ENCODE results near the gene CYP2J2.
"Not testable (repeated sequence)": the region's sequence is repeated elsewhere in the genome, so short reads cannot be mapped to it uniquely, and the experiment has no call there.

The CYP2J2 gene

GRCh38 chr1:59926381-59927123 is at the start of gene CYP2J2:
CYP2J2 (minus strand) TSS chr1:59926773; CDS start chr1:59926746, 27 bp downstream.
- DNase-seq = peak; percentile 32

DNA sequence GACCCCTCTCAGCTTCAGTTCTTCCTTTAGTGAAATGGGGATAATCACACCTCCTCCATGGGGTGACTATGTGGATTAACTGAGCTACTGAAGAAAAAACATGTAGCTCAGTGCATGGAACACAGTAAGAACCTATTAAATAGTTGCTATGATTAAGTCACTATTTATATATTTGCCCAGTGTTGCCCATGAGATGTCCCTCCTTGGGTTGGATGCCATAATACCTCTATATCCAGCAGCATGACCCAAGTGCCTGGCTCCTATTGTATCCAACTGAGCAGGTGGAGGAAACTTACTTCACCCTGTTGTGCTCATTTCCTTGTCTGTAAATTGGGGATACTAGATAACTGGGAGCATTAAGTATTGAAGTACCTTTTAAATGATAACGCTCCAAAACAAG is 47.1 kb upstream of the CYP2J2 start:
- no peak for DNase-seq

DNA sequence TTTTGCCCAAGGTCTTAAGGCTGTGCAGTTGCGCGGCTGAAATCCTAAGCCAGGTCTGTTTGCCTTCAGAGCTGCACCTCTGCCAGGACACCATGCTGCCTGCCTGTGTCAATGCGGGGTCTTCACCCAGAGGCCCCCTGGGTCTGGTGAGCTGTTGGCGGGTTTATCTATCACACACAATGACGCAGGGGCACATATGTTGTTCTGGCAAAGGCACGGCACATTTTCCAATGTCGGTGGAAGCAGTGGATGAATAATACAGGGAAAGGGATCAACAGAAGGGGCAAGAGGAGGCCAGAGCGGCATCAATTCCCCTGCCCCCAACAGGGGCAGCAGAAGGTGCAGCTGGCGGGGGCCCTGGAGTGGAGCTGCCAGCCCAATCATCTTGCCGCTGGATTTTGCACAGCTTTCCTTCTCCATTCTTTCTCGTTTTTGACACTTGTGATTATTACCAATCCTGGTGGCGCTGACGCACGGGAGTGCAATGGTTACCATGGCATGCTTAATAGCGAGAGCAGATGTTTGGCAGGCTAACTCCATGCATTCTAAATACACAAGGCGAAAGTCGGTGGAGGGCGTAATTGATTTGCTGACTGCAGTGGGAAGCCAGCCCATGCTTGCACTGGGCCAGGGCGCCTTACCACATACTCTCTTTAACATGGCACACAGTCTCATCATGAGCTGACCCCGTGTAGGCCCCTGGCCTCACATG is 45.8 kb upstream of the CYP2J2 start:
- DNase-seq = peak; percentile 54

DNA sequence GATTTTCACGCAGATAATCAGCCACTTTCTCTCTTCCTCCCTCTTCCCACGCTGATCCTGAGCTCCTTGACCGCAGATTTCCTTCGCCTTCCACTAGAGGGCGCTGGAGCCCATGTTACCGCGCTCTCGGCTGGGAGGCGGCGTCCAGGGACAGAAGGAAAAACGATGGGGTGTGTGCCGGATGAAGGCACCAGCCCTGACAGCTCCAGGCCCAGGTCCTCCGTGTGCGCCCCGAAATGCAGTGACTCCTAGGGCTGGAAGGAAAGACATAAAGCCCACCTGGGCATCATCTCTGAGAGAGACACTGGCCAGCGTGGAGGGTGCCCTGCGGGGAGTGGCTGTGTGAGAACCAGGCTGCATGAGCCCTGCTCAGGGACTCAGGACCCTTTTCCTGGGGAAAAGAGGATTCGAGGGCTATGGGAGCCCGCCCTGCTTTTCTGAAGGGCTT is 44.9 kb upstream of the CYP2J2 start:
- peak; percentile 65 for DNase-seq

- not testable (repeated sequence) for DNase-seq
Observed at GRCh38 chr1:59969542-59970175, 43.1 kb upstream of the CYP2J2 start.

DNA sequence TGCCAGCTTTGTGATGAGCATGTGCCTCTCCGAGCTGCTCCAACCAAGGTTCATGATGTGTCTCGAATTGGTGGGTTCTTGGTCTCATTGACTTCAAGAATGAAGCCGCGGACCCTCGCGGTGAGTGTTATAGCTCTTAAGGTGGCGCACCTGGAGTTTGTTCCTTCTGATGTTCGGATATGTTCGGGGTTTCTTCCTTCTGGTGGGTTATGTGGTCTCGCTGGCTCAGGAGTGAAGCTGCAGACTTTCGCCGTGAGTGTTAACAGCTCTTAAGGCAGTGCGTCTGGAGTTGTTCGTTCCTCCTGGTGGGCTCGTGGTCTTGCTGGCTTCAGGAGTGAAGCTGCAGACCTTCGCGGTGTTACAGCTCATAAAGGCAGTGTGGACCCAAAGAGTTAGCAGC is 42.2 kb upstream of the CYP2J2 start:
- not testable (repeated sequence) for DNase-seq

GRCh38 chr1:59967780-59968179 is 41.2 kb upstream of the CYP2J2 start:
- DNase-seq = no peak

- DNase-seq = peak; percentile 58
Observed at GRCh38 chr1:59967141-59967697, 40.6 kb upstream of the CYP2J2 start.

GRCh38 chr1:59952065-59952464 is 25.5 kb upstream of the CYP2J2 start:
- DNase-seq = peak; percentile 31

GRCh38 chr1:59949648-59950047 is 23.1 kb upstream of the CYP2J2 start:
- DNase-seq = no peak

- DNase-seq = no peak
Observed at GRCh38 chr1:59948990-59949389, 22.4 kb upstream of the CYP2J2 start.

GRCh38 chr1:59947047-59947938 is 20.7 kb upstream of the CYP2J2 start:
- peak; percentile 60 for DNase-seq

DNA sequence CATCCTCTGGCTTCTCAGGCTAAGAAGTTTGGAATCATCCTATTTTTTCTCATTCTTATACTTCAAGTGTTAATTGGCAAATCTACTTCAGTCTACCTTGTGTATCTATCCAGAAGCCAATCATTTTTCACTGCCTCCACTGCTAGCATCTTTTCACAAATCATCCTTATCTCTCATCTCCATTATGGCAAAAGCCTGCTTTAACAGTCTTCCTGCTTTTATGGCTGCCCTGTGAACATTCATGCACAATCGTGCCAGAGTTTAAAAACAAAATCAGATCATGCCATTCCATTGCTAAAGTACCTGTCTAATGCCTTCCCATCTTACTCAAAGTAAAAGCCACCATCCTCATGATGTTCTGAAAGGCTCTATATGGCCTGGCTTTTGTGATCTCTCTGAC is 19.2 kb upstream of the CYP2J2 start:
- no peak for DNase-seq

GRCh38 chr1:59939393-59939792 is 12.8 kb upstream of the CYP2J2 start:
- DNase-seq = no peak

GRCh38 chr1:59937636-59938210 is 11.2 kb upstream of the CYP2J2 start:
- DNase-seq = no peak

DNA sequence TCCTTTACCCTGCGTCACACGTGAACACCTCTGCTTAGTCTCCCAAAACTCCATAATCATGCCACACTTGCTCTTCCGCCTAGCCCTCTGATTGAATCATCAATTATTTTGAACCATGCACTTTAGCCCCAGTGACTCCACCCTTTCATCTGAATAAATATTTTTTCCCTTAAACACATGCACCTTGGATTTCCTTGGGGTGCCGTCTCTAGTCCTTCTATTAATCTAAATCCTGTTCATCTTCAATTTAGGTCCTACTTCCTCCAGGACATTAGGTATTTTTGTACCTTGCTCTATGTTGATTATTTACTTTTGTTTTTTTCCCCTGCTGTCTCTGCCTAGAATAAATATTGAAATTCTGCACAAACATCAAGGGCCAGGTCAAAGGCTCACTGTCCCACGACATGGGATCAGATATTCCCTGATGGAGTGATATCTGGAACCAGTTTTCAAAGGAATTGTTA is 9.8 kb upstream of the CYP2J2 start:
- DNase-seq = no peak

DNA sequence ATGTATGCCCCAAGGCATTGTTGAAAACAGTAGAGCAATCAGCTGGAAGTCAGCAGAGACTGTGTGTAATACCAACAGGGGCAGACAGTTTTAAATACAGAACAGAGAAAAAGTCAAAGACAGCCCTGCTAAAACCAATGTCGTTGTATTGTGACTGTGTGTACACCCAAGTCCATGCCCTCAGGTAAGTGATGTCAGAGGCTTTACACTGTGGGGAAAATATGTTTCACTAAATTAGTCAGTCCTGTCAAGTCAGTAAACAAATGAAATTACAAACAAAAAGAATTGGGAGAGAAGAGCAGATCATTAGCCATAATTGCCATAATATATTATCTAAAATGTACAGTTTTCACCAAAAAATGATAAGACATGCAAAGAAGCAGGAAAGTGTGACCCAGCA is 2.4 kb upstream of the CYP2J2 start:
- no peak for DNase-seq

DNA sequence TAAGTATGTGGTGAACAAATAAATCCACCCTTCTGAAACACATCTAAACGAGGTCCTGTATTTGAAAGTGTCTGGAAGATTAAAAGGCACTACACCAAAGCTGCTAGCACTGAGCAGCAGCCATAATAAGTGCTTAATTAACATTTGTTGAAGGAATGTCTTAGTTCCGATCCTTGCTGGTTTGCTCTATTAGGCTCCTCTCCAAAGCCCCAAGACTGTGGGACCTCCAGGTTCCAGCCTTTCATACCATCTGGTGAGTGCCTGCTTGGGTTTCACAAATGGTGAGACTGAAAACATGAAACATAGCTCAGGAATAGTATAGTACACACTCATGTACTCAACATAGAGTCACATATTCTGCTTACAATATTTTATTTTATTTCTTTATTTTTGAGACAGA is 640 bp upstream of the CYP2J2 start:
- DNase-seq = no peak

DNA sequence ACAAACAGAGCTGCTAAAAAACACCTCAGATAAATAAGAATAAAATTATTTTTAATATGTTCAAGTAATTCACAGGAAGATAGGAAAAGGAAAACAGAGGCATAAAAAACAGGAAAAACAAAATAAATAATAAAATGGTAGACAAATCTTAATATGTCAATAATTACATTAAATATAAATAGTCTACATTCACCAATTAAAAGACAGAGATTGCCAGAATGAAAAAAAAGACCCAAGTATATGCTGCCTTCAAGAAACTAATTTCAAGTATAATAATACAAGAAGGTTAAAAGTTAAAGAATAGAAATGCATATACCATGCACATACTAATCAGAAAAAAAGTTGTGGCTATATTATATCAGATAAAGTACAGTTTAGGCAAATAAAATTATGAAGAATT is 1.9 kb downstream of the CYP2J2 start:
- no peak for DNase-seq

DNA sequence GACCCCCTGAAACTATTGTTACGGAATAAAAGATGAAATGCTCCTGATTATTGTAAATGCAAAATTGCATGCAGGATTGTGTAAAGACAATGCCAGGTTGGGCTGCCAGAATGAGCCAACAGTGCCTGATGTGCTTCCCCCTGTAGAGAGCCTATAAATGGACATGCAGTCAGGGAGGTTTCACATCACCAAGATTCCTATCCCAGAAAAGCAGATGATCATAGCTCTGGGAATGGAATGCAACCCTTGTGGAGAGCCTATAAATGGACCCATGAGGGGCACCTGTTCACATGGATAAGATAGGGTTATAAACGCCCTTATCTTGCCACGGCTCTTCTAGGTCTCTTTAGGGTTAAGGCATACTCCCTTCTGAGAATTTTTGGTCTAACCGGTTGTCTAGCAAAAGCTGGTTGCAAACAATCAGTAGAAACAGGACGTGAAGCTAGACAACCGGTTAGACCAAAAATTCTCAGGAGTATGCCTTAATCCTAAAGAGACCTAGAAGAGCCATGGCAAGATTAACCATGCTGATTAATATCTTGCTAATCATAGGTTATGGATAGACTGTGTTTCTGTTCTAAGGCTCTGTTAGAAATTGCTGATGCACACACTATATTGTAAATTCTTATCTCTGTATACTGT is 5.2 kb downstream of the CYP2J2 start:
- not testable (repeated sequence) for DNase-seq

DNA sequence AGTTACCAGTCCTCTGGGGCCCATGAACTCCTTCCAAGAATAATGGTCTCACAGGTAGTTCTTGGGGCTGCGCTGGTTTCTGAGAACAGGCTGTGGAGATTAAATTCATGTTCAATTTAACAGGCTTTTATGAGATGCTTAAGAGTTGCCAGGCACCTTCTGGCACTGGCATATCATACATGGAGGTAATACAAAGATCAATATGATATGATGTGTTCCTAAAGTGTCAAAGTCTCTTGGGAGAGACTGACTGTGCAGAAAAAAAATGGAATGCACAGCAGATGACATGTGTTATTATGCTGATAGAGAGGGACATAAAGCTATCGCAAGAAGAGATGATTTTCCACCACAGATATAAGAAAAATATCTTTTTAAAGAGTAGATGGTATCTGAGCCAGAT is 6.8 kb downstream of the CYP2J2 start:
- no peak for DNase-seq

DNA sequence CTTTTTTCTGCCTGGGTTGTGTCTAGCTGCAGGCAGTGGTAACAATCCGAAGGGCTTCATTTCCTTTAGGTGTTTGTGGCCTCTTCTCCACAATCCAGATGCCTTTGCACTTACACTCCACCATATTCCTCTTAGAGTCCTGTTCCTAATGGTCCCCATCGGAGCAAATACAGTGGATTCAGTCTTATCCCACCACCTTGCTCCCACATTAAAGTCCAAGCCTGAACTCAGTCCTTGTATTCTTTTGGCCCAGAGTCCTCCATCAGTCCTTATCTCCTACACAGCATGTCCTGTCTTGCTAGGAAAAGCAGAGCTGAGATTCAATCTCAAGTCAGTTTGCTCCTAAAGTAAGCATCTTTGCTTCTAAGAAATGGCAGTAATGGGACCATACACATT is 8.8 kb downstream of the CYP2J2 start:
- no peak for DNase-seq
